RWPE2 (cell line): Measurements from ENCODE around the gene AKAP4.

Experiments
- ATAC-seq: fragments of 200-7000 bp; cut with Tn5 transposase; 3 replicates; pipeline ENCODE4 v1.9.1; 2021; ENCODE audit warnings: low read depth
- DNase-seq: peaks from one replicate; pipeline ENCODE4 v3.0.0-alpha.2; 2020; ENCODE audit warnings: low spot score
- H3K27ac ChIP-seq: fragments of 450-650 bp; 2 replicates; pipeline ENCODE4 v1.5.1; 2017; ENCODE audit warnings: mild to moderate bottlenecking; ENCODE audit not compliant: poor library complexity, severe bottlenecking
- H3K27me3 ChIP-seq: fragments of 250-450 bp; sonication (Bioruptor Pico); 2 replicates; pipeline ENCODE4 v1.5.1; 2021; ENCODE audit warnings: mild to moderate bottlenecking, moderate library complexity; ENCODE audit not compliant: insufficient read depth, poor library complexity, severe bottlenecking
- H3K36me3 ChIP-seq: fragments of 250-450 bp; sonication (Bioruptor Pico); 2 replicates; pipeline ENCODE4 v1.5.1; 2020; ENCODE audit warnings: low read depth, mild to moderate bottlenecking, moderate library complexity
- H3K4me1 ChIP-seq: fragments of 250-450 bp; sonication (Bioruptor Pico); 2 replicates; pipeline ENCODE4 v1.5.1; 2021; ENCODE audit warnings: mild to moderate bottlenecking, moderate library complexity; ENCODE audit not compliant: insufficient read depth, poor library complexity, severe bottlenecking
- H3K4me3 ChIP-seq: fragments of 250-450 bp; sonication (Bioruptor Pico); 2 replicates; pipeline ENCODE4 v1.5.1; 2021; ENCODE audit warnings: mild to moderate bottlenecking, moderate library complexity; ENCODE audit not compliant: severe bottlenecking
- H3K9me3 ChIP-seq: fragments of 250-450 bp; sonication (Bioruptor Pico); 2 replicates; pipeline ENCODE4 v1.5.1; 2021; ENCODE audit warnings: mild to moderate bottlenecking, moderate library complexity; ENCODE audit not compliant: severe bottlenecking
- CTCF ChIP-seq: fragments of 450-650 bp; IDR thresholded peaks from one replicate; pipeline ENCODE4 v1.5.1; 2017; ENCODE audit warnings: mild to moderate bottlenecking, moderate library complexity; ENCODE audit not compliant: poor library complexity, severe bottlenecking

The AKAP4 gene

GRCh38 chrX:50200907-50201306, at the start of gene AKAP4:
Gene AKAP4 (minus strand): TSS chrX:50201007. CDS start chrX:50200889, 118 bp downstream.
- ATAC-seq, result no peak
- no peaks in the 10 kb centered on the region for H3K4me1 ChIP-seq
- TF ChIP-seq CTCF, result no peak
- no peaks in the 10 kb centered on the region for H3K9me3 ChIP-seq
- DNase-seq, result no peak
- H3K4me3 ChIP-seq, result no peak within 1 kb of the TSS
- H3K27ac ChIP-seq, result no peak within 1 kb of the TSS
- no peaks in the 10 kb centered on the region for H3K27me3 ChIP-seq
- H3K36me3 ChIP-seq, result no peaks in the 10 kb centered on the region

DNA sequence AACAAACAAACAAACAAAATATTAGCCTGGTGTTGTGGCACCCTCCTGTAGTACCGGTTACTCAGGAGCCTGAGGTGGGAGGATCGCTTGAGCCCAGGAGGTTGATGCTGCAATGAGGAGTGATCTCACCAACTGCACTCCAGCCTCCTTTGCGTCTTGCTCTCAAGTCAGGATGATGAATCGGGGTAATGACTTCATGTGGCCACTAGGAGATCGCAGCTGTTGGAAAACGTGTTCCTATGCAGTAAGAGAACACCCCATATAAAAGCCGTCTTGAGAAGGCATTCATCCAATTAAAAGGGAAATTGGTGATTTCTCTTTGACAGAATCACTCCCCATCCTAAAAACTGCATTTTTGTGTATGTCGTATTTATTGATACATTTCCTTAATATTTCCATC, 10.7 kb upstream of the AKAP4 start:
- Histone ChIP-seq H3K9me3 (no peaks in the 10 kb centered on the region), H3K27ac (no peak overlapping the region), H3K4me3 (no peak overlapping the region), H3K27me3 (no peaks in the 10 kb centered on the region), H3K4me1 (no peaks in the 10 kb centered on the region), H3K36me3 (no peaks in the 10 kb centered on the region)
- no peak for TF ChIP-seq CTCF
- ATAC-seq, result no peak
- no peak for DNase-seq

- no peaks in the 10 kb centered on the region for H3K27me3 ChIP-seq
- H3K9me3 ChIP-seq, result no peaks in the 10 kb centered on the region
- ATAC-seq (no peak), DNase-seq (no peak)
- no peak overlapping the region for H3K4me3 ChIP-seq
- no peaks in the 10 kb centered on the region for H3K36me3 ChIP-seq
- no peak for TF ChIP-seq CTCF
- no peaks in the 10 kb centered on the region for H3K4me1 ChIP-seq
- H3K27ac ChIP-seq, result no peak overlapping the region
These were observed 5.9 kb upstream of the AKAP4 start for GRCh38 chrX:50206753-50207152.

GRCh38 chrX:50204364-50204899, 3.6 kb upstream of the AKAP4 start, which contains the start of gene CCNB3:
Gene CCNB3 (plus strand): TSS chrX:50204765. CDS start chrX:50285164, 80,399 bp downstream.
- H3K27ac ChIP-seq, result no peak within 1 kb of the TSS
- no peaks in the 10 kb centered on the region for H3K9me3 ChIP-seq
- ATAC-seq (peak; percentile 86), DNase-seq (peak; percentile 37)
- no peaks in the 10 kb centered on the region for H3K27me3 ChIP-seq
- H3K4me3 ChIP-seq, result peak within 1 kb of the TSS; percentile 19
- TF ChIP-seq CTCF, result peak; percentile 46
- H3K4me1 ChIP-seq, result no peaks in the 10 kb centered on the region
- no peaks in the 10 kb centered on the region for H3K36me3 ChIP-seq

DNA sequence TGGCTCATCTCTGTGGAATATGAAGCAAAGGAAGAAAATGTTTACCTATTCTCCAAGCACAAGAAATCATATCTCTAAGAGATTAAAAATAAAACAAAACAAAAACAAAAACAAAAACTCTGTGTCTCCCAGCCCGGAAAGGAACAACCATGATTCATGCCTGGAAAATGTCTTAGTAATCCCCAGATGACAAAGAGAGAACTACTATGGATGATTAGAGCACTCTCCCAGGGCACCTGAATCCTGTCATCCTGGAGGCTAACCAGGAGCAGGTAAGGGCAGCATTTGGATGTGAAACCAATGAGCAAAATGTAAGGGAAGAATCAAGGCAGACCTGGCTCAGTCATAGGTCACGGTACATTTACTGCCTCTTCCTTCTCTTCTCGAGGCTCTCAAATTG, 1.7 kb upstream of the AKAP4 start:
- TF ChIP-seq CTCF, result no peak
- Histone ChIP-seq H3K27ac (no peak overlapping the region), H3K9me3 (no peaks in the 10 kb centered on the region), H3K27me3 (no peaks in the 10 kb centered on the region), H3K4me1 (no peaks in the 10 kb centered on the region), H3K36me3 (no peaks in the 10 kb centered on the region), H3K4me3 (no peak overlapping the region)
- peak; percentile 64; the same call in 2 of the 3 replicates for ATAC-seq
- DNase-seq, result no peak
